H54 (cell line): ENCODE results near the gene GRIK2.

ENCODE experiments used
- DNase-seq: peaks from one replicate; pipeline ENCODE4 v3.0.0; 2011; ENCODE audit warnings: low spot score, mixed read lengths; ENCODE audit not compliant: insufficient read length
- FAIRE-seq: peaks from 3 replicates; lab custom pipeline; 2011; peaks lifted over from hg19 to GRCh38; lab: Jason Lieb, UNC
- POLR2A ChIP-seq: IDR thresholded peaks from 2 replicates; pipeline ENCODE4 v1.6.1; 2011; ENCODE audit warnings: low read depth, mild to moderate bottlenecking, low read length

The GRIK2 gene

GRCh38 chr6:101733899-101734298, 340.4 kb downstream of the GRIK2 start:
- DNase-seq (no peak), FAIRE-seq (no peak)
- no peak for TF ChIP-seq POLR2A

- no peak for TF ChIP-seq POLR2A
- DNase-seq (no peak), FAIRE-seq (no peak)
Observed at GRCh38 chr6:101738481-101738880, 345.0 kb downstream of the GRIK2 start.

- no peak for TF ChIP-seq POLR2A
- FAIRE-seq, result no peak
- no peak for DNase-seq
Observed at GRCh38 chr6:101740631-101741030, 347.1 kb downstream of the GRIK2 start.

- DNase-seq (no peak), FAIRE-seq (no peak)
- TF ChIP-seq POLR2A, result no peak
Observed at GRCh38 chr6:101741474-101742171, 348.1 kb downstream of the GRIK2 start.

GRCh38 chr6:101747160-101747559, 353.7 kb downstream of the GRIK2 start:
- DNase-seq (no peak), FAIRE-seq (no peak)
- no peak for TF ChIP-seq POLR2A

GRCh38 chr6:101747716-101748115, 354.2 kb downstream of the GRIK2 start:
- DNase-seq (no peak), FAIRE-seq (no peak)

GRCh38 chr6:101755931-101756330, 362.4 kb downstream of the GRIK2 start:
- FAIRE-seq, result no peak
- no peak for TF ChIP-seq POLR2A
- DNase-seq, result no peak

More at GRCh38 chr6:101747716-101748115, 354.2 kb downstream of the GRIK2 start:
- no peak for TF ChIP-seq POLR2A

GRCh38 chr6:101758368-101758767, 364.9 kb downstream of the GRIK2 start:
- DNase-seq (no peak), FAIRE-seq (no peak)
- TF ChIP-seq POLR2A, result no peak

GRCh38 chr6:101760843-101761621, 367.5 kb downstream of the GRIK2 start:
- no peak for DNase-seq
- TF ChIP-seq POLR2A, result no peak
- FAIRE-seq, result no peak

GRCh38 chr6:101762851-101763250, 369.3 kb downstream of the GRIK2 start:
- FAIRE-seq (no peak), DNase-seq (no peak)
- TF ChIP-seq POLR2A, result no peak

- no peak for FAIRE-seq
- TF ChIP-seq POLR2A, result no peak
Observed at GRCh38 chr6:101765281-101765680, 371.8 kb downstream of the GRIK2 start.

GRCh38 chr6:101770116-101770515, 376.6 kb downstream of the GRIK2 start:
- no peak for FAIRE-seq
- TF ChIP-seq POLR2A, result no peak
- DNase-seq, result no peak

More at GRCh38 chr6:101765281-101765680, 371.8 kb downstream of the GRIK2 start:
- DNase-seq, result no peak

- TF ChIP-seq POLR2A, result no peak
- DNase-seq (no peak), FAIRE-seq (no peak)
Observed at GRCh38 chr6:101776919-101777350, 383.4 kb downstream of the GRIK2 start.

GRCh38 chr6:101777646-101778045, 384.1 kb downstream of the GRIK2 start:
- FAIRE-seq (no peak), DNase-seq (no peak)
- no peak for TF ChIP-seq POLR2A

GRCh38 chr6:101779051-101779844, 385.7 kb downstream of the GRIK2 start:
- TF ChIP-seq POLR2A, result no peak
- DNase-seq (no peak), FAIRE-seq (no peak)
